HEK293 (cell line): ENCODE data around the gene HEPACAM.

Source experiments
- CTCF ChIP-seq: fragments of 450-650 bp; formaldehyde crosslinking; IDR thresholded peaks from 2 replicates; pipeline ENCODE4 v1.5.1; 2016; ENCODE audit warnings: missing biosample characterization, missing genetic modification characterization
- GLI2 ChIP-seq: fragments of 450-650 bp; formaldehyde crosslinking; IDR thresholded peaks from 2 replicates; pipeline ENCODE4; 2017; ENCODE audit warnings: missing biosample characterization, missing genetic modification characterization, low read depth, borderline replicate concordance
- ZNF121 ChIP-seq: fragments of 450-650 bp; formaldehyde crosslinking; IDR thresholded peaks from 2 replicates; pipeline ENCODE4 v1.5.1; 2016; ENCODE audit warnings: missing biosample characterization, missing genetic modification characterization
- ZNF138 ChIP-seq: fragments of 450-650 bp; formaldehyde crosslinking; IDR thresholded peaks from 2 replicates; pipeline ENCODE4 v1.5.1; 2016; ENCODE audit warnings: missing biosample characterization, missing genetic modification characterization, borderline replicate concordance
- ZNF146 ChIP-seq: fragments of 450-650 bp; formaldehyde crosslinking; IDR thresholded peaks from 2 replicates; pipeline ENCODE4 v1.5.1; 2016; ENCODE audit warnings: missing biosample characterization, missing genetic modification characterization
- ZNF366 ChIP-seq: fragments of 450-650 bp; formaldehyde crosslinking; conservative IDR thresholded peaks from 2 replicates; pipeline ENCODE4 v1.5.1; 2016; ENCODE audit warnings: missing biosample characterization, missing genetic modification characterization
- ZNF510 ChIP-seq: fragments of 450-650 bp; formaldehyde crosslinking; IDR thresholded peaks from 2 replicates; pipeline ENCODE4 v1.5.1; 2018; ENCODE audit warnings: mild to moderate bottlenecking, missing genetic modification characterization, missing biosample characterization; ENCODE audit not compliant: insufficient replicate concordance
- ZNF776 ChIP-seq: fragments of 450-650 bp; formaldehyde crosslinking; IDR thresholded peaks from 2 replicates; pipeline ENCODE4 v1.5.0; 2017; ENCODE audit warnings: missing biosample characterization, missing genetic modification characterization, borderline replicate concordance
- ZNF777 ChIP-seq: fragments of 450-650 bp; formaldehyde crosslinking; IDR thresholded peaks from 2 replicates; pipeline ENCODE4 v1.5.1; 2017; ENCODE audit warnings: missing biosample characterization, missing genetic modification characterization, borderline replicate concordance
- ZNF830 ChIP-seq: fragments of 450-650 bp; IDR thresholded peaks from 2 replicates; pipeline ENCODE4 v1.5.0; 2018; ENCODE audit warnings: missing biosample characterization, missing genetic modification characterization, low read depth, mild to moderate bottlenecking, moderate library complexity
- TF ChIP-seq, protein P1 (sequence below): fragments of 450-650 bp; formaldehyde crosslinking; conservative IDR thresholded peaks from 2 replicates; pipeline ENCODE4 v1.5.1; 2016; ENCODE audit warnings: low read depth, missing biosample characterization, missing genetic modification characterization
- TF ChIP-seq, protein P2 (sequence below): fragments of 450-650 bp; formaldehyde crosslinking; IDR thresholded peaks from 2 replicates; pipeline ENCODE4 v1.5.1; 2016; ENCODE audit warnings: missing biosample characterization, missing genetic modification characterization

GRCh38 chr11:124896821-124897391 is 38.9 kb downstream of the HEPACAM start:
- TF ChIP-seq, protein P1, sequence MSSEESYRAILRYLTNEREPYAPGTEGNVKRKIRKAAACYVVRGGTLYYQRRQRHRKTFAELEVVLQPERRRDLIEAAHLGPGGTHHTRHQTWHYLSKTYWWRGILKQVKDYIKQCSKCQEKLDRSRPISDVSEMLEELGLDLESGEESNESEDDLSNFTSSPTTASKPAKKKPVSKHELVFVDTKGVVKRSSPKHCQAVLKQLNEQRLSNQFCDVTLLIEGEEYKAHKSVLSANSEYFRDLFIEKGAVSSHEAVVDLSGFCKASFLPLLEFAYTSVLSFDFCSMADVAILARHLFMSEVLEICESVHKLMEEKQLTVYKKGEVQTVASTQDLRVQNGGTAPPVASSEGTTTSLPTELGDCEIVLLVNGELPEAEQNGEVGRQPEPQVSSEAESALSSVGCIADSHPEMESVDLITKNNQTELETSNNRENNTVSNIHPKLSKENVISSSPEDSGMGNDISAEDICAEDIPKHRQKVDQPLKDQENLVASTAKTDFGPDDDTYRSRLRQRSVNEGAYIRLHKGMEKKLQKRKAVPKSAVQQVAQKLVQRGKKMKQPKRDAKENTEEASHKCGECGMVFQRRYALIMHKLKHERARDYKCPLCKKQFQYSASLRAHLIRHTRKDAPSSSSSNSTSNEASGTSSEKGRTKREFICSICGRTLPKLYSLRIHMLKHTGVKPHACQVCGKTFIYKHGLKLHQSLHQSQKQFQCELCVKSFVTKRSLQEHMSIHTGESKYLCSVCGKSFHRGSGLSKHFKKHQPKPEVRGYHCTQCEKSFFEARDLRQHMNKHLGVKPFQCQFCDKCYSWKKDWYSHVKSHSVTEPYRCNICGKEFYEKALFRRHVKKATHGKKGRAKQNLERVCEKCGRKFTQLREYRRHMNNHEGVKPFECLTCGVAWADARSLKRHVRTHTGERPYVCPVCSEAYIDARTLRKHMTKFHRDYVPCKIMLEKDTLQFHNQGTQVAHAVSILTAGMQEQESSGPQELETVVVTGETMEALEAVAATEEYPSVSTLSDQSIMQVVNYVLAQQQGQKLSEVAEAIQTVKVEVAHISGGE (tag by site-specific recombination) = no peak
- TF ChIP-seq GLI2 (tag by site-specific recombination) (no peak), ZNF146 (no peak), CTCF (tag by site-specific recombination) (no peak), ZNF776 (tag by site-specific recombination) (no peak), ZNF121 (no peak), ZNF830 (tag by site-specific recombination) (no peak), ZNF366 (tag by site-specific recombination) (no peak), ZNF777 (tag by site-specific recombination) (no peak), ZNF138 (tag by site-specific recombination) (no peak), ZNF510 (no peak)
- TF ChIP-seq, protein P2, sequence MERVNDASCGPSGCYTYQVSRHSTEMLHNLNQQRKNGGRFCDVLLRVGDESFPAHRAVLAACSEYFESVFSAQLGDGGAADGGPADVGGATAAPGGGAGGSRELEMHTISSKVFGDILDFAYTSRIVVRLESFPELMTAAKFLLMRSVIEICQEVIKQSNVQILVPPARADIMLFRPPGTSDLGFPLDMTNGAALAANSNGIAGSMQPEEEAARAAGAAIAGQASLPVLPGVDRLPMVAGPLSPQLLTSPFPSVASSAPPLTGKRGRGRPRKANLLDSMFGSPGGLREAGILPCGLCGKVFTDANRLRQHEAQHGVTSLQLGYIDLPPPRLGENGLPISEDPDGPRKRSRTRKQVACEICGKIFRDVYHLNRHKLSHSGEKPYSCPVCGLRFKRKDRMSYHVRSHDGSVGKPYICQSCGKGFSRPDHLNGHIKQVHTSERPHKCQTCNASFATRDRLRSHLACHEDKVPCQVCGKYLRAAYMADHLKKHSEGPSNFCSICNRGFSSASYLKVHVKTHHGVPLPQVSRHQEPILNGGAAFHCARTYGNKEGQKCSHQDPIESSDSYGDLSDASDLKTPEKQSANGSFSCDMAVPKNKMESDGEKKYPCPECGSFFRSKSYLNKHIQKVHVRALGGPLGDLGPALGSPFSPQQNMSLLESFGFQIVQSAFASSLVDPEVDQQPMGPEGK (tag by site-specific recombination) = no peak
